IPS-NIHi7 (cell line): ENCODE data around the gene WNT7A.

Experiments used
- DNase-seq: peaks from one replicate; pipeline ENCODE4 v3.0.0; 2012; ENCODE audit warnings: mixed read lengths; ENCODE audit errors: extremely low spot score

The WNT7A gene

DNA sequence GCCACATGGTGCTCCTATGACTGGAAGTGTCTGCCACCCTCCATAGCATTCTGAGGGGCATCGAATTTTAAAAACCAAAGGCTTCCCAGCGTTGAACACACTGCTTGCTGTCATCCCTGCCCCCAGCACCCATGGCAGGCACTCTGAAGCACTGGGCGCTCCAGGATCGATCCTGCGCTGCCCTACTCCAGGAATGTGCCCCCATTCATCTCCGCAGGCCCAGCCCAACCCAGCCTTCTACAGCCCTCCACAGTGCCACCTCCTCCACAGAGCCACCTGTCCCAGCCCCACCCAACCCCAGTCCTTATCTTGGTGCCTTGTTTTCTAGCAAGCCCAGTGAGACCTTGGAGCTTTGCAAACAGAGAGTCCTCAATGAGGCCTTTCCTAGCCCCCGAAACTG, 52.2 kb downstream of the WNT7A start:
- DNase-seq = no peak

GRCh38 chr3:13827256-13827655, 52.6 kb downstream of the WNT7A start:
- DNase-seq = no peak

DNA sequence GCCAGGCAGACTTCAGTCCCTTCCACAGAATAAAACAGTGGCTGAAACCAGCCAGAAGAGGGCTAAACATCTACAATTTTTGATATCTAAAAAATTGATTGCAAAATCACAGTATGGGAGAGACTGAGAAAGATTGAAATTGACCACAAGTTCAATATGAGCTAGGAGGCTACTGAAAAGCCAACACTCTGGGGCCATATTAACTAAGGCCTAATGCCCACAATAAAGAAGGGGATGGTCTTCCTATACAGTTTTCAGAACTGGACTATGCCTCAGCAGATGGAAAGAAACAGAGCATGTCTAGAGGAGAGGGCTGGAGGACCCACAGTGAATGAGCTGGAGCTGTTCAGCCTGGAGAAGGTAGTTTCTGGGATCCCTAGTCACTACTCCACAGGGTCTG, 53.2 kb downstream of the WNT7A start:
- DNase-seq = no peak

- no peak for DNase-seq
Measured at GRCh38 chr3:13825821-13826220, 54.0 kb downstream of the WNT7A start.

DNA sequence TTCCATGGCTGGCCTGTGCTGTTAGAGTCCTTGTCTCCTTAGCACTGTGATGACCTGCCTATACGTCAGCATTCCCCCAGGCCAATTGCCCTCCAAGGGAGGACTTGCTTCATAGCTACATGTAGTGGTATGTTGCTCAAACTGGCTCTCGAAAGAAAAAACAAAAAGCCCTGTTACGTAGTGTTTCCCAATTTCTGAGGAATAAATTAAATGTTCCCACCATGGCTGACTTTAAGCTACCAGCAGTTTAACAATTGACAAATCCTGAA, 54.6 kb downstream of the WNT7A start:
- DNase-seq = no peak

DNA sequence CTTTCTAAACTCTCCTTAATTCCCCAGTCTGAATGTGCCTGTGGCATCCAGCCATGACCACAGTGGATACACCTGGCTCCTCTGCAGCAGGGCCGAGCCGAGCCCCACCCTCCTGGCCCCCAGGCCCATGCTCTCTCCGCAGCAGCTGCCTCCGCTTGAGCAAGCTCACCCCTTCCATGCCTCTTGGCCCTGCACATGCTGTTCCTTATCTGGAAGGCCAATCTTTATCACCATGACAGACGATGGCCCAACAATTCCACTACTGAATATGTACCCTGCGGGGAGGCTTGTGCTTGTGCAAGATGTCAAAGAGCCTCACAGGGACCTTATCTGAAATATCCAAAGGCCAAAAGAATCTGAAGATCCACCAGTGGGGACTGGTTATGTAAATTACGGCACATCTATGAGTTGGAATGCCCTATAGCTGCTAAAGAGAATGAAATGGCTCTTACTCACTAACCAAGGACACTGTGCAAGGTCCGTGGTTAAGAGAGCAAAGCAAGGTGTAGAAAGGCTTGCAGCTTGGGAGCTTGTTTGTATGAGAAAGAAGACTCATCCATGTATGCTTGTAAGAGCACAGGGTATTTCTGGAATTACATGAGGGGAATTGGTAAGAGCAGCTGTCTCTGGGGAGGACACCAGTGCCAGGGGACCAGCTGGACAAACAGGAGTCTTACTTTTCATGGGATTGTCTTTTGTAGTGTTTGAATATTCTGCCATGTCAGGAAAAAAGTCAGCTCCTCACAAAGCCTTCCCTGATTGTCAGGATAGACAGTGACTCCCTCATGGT, 55.2 kb downstream of the WNT7A start:
- no peak for DNase-seq

- no peak for DNase-seq
Measured at GRCh38 chr3:13823692-13824091, 56.2 kb downstream of the WNT7A start.

GRCh38 chr3:13822871-13823585, 56.8 kb downstream of the WNT7A start:
- no peak for DNase-seq

GRCh38 chr3:13822042-13822441, 57.8 kb downstream of the WNT7A start:
- DNase-seq = no peak

GRCh38 chr3:13821126-13821525, 58.7 kb downstream of the WNT7A start:
- no peak for DNase-seq

DNA sequence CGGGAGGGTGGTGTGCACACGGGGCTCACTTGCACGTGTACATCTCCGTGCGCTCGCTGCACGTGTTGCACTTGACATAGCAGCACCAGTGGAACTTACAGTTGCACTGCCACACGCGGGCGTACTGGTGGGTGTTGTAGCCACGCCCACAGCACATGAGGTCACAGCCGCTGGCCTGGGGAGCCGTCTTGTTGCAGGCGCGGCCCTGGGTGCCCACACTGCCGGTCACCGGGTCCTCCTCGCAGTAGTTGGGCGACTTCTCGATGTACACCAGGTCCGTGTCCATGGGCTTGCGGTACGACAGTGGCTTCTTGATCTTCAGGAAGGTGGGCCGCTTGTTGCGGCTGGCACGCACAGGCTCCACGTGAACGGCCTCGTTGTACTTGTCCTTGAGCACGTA, 61.0 kb downstream of the WNT7A start:
- DNase-seq = no peak

DNA sequence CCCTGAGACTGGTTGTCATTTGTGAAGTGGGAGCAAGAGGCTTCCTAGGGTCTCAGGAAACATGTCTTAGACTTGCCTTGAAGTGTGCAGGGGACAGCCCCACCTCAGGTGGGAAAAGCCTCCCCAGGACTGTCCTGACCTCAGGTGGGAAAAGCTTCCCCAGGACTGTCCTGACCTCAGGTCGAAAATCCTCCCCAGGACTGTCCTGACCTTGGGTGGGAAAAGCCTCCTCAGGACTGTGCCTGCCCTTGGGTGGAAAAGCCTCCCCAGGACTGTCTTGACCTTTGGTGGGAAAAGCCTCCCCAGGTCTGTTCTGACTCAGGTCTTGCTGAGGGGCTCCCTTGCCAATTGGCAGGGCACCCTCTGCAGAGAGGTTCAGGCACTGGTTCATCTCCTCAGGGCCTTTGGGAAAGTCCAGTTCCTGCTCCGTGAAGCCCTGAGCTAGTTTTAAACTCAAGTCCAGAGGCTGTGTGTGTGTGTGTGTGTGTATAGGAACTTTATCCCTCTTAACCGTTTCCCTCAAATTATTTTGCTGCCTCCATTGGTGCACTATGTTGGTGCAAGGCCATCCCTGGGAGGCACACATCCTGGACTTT, 64.7 kb downstream of the WNT7A start:
- no peak for DNase-seq

- DNase-seq = no peak
Measured at GRCh38 chr3:13812034-13812471, 67.8 kb downstream of the WNT7A start.

GRCh38 chr3:13811614-13812013, 68.3 kb downstream of the WNT7A start:
- DNase-seq = no peak

- DNase-seq = no peak
Measured at GRCh38 chr3:13808550-13808949, 71.3 kb downstream of the WNT7A start.

DNA sequence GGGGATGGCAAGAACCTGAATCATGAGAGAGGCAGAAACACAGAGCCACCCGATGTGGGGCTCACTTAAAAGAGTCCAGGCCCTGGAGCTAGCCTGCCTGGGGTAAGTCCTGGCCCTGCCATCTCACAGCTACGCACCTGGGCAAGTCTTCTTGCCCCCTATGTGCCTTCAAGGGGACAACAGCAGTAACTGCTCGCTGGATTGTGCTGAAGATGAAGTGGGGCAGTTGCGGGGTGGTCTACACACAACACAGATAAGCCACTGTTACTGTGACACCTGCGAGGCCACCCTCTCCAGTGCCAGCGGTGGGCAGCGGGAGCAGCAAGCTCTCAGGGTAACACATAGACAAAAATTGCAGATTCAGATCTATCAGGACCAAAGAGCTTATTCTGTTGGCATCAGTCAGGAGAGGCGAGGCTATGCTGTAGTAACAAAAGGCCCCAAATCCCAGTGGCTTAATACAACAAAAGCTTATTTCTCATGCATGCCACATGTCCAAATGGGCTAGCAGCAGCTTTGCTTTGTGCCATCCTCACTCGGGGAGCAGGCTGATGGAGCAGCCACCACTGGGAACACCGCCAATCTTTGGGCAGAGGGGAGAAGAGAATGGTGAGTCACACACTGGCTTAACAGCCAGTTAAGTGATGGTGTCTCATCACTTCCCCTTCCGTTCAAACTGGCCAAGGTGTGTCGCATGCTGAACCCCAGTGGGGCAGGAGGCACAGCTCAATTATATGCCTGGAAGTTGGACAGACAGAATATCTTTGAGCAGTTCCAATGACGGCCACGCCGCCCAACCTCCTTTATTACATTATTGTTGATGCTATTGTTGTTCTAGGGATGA, 78.3 kb downstream of the WNT7A start:
- DNase-seq = no peak

DNA sequence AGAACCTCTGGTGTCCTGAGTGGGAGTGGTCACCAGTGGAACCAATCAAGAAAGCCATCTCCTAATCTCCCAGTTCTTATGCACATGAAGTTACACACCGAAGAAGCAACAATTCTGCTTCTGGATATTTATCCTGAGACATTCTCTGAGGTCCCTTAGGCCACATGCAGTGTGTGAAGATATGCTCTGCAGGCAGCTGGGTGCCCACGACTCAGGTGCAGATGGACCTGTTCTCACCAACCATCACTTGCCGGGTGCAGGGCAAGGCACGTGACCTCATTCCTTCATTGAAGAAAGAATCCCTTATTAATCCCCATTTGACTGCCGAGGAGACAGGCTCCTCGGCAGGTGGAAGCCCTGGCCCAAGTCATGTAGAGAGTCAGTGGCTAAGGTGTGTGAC, 79.8 kb downstream of the WNT7A start:
- no peak for DNase-seq

DNA sequence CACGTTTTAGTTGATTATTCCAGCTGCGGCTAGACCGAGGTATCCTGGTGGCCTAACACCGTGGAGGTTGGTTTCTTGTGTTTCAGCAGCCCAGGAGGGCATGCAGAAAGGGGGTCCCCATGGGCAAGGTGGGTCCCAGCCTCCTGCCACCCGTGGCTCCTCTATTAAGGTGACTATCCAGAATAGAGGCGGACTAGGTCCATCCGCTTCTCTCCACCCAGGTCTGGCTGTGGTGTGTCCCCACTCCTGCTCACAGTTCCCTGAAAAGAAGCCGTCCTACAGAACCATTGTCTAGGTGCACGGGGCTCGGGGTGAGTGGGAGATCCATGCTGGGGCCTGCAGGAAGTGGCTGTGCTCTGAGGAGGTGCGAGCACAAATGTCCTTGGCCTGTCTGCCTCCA, 81.5 kb downstream of the WNT7A start:
- DNase-seq = no peak

DNA sequence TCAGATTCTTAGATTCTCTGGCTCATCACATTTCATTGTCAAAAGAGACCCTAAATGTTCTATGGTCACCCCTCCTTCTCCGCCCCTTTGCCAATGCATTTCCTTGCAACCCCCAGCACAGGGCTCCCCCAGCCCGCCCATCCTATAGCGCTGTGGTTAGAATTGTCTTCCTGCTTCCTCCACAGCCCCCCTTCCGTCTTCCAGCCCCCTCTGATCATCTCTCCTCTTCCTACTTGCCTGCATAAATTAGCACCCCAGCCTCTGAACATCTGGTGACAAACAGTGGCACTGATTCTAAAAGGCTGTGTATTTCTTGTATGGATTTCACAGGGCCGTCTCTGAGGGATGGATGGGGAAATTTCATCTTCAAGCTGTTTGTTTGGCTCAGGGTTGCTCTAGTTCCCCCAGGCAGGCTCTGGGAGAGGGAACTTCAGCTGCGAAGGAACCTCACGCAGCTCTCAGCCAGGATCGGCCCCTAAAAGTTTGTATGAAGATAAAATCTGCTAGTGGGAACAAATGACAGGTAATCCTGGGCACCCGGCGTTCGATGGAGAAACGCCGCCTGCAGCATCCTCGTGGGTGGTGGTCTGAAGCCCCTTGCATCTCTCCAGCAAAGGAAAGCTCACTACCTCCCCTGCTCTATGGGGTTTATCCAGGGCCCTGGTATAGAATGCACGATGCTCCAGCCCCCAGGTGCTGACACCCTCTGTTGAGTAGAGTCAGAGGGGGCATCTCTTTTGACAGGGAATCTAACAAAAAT, 83.0 kb downstream of the WNT7A start:
- no peak for DNase-seq

DNA sequence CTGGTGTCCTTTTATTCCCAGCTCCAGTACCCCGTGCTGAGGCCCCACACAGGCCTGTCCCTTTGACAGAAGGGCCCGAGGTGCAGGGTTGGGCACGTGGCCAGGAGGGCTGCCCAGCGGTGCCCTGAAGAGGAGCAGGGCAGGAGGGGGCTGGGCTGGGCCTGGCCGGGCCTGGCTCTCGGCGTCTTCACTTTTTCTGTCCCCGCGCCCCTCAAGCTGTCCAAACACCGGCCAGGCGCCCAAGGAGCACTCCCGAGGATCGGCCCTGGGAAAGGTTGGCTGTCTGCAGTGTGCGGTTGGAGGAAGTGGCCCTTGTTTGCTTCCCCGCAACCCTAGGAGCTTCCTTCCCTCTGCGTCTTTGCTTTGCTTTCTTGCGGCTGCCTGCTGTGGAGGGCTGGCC, 84.1 kb downstream of the WNT7A start:
- no peak for DNase-seq

DNA sequence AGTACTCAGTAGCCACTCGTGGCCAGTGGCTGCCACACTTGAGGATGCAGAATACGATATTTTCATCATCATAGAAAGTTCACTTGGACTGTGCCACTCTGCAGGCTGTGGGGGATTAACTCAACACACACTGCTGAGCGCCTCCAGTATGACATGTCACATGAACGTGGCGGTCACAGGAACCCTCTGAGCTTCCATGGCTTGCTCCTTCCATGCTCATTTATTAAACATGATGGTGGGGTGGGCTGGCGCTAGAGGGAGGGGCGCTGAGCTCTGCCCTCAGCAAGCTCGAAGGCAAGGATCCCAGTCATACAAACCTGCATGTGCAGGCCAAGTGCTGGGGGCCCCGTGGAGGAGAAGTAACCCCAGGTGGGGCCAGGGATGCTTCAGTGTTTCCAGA, 85.5 kb downstream of the WNT7A start:
- DNase-seq = no peak

DNA sequence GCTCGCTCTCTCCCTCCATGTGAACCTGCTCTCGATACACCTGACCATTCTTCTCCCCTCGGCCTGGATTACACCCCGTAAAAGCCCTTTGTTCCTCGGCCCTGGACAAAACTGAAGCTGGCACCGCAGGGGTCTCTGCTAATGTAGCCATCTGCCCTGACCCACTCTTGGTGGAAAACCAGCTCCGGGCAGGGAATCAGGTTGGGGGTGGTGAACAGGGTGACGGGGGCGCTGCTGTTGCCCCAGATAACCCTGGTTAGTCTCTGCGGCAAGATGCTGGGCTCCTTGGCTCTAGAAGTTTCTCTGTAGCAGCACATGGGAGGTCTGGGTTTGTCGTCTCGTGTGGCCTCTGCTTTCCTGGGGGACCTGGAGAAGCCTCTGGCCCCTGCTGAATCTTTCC, 86.4 kb downstream of the WNT7A start:
- DNase-seq = no peak
